NCI-H2227 (cell line): Measurements from ENCODE around the gene CACNA2D4.

Experiments used
- DNase-seq: peaks from one replicate; lab custom pipeline; 2025; ENCODE audit not compliant: unreplicated experiment; lab: John Stamatoyannopoulos, UW

The CACNA2D4 gene

GRCh38 chr12:1793426-1794210 is 124.8 kb downstream of the CACNA2D4 start:
- no peak for DNase-seq

GRCh38 chr12:1792406-1792805 is 126.0 kb downstream of the CACNA2D4 start:
- DNase-seq, result no peak

- DNase-seq, result peak; percentile 14
These were observed 127.2 kb downstream of the CACNA2D4 start for GRCh38 chr12:1791104-1791841.

- no peak for DNase-seq
These were observed 128.0 kb downstream of the CACNA2D4 start for GRCh38 chr12:1790444-1790843.

- no peak for DNase-seq
These were observed 130.7 kb downstream of the CACNA2D4 start for GRCh38 chr12:1787714-1788113.

- DNase-seq, result no peak
These were observed 136.2 kb downstream of the CACNA2D4 start for GRCh38 chr12:1782215-1782614.

- no peak for DNase-seq
These were observed 136.7 kb downstream of the CACNA2D4 start for GRCh38 chr12:1781772-1782171.

GRCh38 chr12:1779783-1780182 is 138.7 kb downstream of the CACNA2D4 start:
- no peak for DNase-seq

- no peak for DNase-seq
These were observed 139.5 kb downstream of the CACNA2D4 start for GRCh38 chr12:1778911-1779310.

GRCh38 chr12:1777798-1778197 is 140.7 kb downstream of the CACNA2D4 start:
- no peak for DNase-seq

- DNase-seq, result no peak
These were observed 142.1 kb downstream of the CACNA2D4 start for GRCh38 chr12:1776170-1776921.

- DNase-seq, result no peak
These were observed 144.4 kb downstream of the CACNA2D4 start for GRCh38 chr12:1773937-1774655.

GRCh38 chr12:1769809-1770494 is 148.5 kb downstream of the CACNA2D4 start:
- no peak for DNase-seq

- no peak for DNase-seq
These were observed 149.8 kb downstream of the CACNA2D4 start for GRCh38 chr12:1768615-1769014.

- DNase-seq, result no peak
These were observed 150.9 kb downstream of the CACNA2D4 start for GRCh38 chr12:1767407-1768090.

- DNase-seq, result no peak
These were observed 152.3 kb downstream of the CACNA2D4 start for GRCh38 chr12:1766110-1766509.

- DNase-seq, result no peak
These were observed 155.3 kb downstream of the CACNA2D4 start for GRCh38 chr12:1763153-1763552.

- DNase-seq, result no peak
These were observed 156.6 kb downstream of the CACNA2D4 start for GRCh38 chr12:1761857-1762256.

- no peak for DNase-seq
These were observed 157.7 kb downstream of the CACNA2D4 start for GRCh38 chr12:1760566-1761382.
